ENCODE measurements around the gene MYCBP.

Gene MYCBP

DNA sequence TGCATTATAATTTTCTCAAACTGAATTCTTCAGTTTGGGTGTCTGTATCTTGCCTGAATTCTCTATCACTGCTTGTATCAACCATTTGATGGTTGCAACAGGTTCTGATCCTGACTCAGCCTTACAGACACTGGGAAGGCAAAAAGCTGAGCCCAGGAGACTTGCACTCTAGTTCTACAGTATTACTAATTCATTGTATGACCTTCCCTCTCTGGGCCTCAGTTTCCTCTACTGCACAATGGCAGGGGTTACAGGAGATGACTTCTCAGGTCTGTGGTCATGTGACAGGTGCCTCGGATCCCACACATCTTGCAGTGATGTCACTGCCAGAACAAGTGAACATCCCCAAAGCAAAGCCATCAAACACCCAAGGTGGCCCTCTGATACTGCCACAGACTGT is 52.3 kb downstream of the MYCBP start:
- DNase-seq (ENCODE audit: low read depth): no peak

GRCh38 chr1:38819516-38819915 is 53.6 kb downstream of the MYCBP start:
- DNase-seq (ENCODE audit: low read depth): no peak

GRCh38 chr1:38819040-38819439 is 54.1 kb downstream of the MYCBP start:
- DNase-seq (ENCODE audit: low read depth): no peak

DNA sequence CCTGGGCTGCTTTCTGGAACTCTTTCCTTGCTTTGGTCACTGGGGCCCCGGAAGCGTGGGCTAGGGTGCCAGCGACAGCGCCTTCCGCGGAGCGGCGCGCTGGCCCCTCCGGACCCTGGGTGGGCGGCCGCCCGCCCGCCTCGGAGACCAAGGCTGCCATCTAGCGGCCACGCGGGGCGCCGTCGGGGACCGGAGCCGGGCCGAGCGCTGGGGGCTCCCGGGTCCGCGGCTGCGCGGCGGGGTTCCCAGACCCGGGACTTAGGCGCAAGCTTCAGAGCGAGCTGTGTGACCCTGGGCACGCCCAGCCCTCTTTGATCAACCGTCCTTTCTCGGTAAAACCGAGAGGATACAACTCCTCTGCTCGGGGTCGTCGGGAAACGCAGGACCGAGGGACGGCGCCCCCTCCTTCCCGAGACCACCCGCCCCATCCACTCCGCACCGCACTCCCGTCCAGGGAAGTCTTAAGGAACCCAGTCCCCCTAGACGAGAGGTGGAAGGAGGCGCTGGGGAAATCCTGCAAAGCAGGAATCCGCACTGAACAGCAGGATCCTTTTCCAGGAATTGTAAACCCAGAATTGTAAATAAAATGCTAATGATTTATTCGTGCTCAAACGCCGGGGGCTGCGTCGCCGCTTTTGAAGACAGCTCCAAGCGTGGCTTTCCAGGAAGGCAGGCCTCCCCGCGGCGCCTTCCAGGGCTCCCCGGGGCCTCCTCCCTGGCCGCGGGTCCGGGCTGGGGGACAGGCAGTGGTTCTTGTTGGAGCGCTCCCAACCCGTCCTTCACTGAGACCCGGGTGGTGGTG is 54.8 kb downstream of the MYCBP start:
- peak; percentile 24 for DNase-seq (ENCODE audit: low read depth)

GRCh38 chr1:38817267-38818174 is 55.6 kb downstream of the MYCBP start:
- DNase-seq (ENCODE audit: low read depth): no peak

- no peak for DNase-seq (ENCODE audit: low read depth)
These were observed 57.1 kb downstream of the MYCBP start for GRCh38 chr1:38815903-38816627.

DNA sequence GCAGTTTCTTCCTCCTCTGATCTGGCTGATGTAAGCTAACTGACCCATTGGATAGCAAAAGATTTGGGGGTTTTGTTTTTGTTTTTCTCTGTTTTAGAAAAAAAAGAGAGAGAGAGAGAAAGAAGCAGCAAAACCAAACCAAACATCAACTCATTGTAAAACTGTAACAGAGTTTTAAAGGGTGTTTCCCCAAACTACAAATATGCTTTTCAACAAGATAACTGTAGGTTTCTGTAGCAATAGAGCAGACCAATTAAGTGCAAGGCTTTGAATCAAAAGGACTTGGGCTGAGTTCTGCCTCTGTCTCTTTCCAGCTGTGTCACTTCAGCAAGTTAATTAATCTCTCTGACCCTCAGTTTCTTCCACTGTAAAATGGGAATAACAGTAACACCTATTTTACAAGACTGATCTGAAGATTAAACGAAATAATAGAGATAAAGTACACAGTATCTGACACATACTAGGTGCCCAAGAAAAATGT is 58.1 kb downstream of the MYCBP start:
- DNase-seq (ENCODE audit: low read depth): no peak

- no peak for DNase-seq (ENCODE audit: low read depth)
These were observed 58.6 kb downstream of the MYCBP start for GRCh38 chr1:38814444-38814983.

DNA sequence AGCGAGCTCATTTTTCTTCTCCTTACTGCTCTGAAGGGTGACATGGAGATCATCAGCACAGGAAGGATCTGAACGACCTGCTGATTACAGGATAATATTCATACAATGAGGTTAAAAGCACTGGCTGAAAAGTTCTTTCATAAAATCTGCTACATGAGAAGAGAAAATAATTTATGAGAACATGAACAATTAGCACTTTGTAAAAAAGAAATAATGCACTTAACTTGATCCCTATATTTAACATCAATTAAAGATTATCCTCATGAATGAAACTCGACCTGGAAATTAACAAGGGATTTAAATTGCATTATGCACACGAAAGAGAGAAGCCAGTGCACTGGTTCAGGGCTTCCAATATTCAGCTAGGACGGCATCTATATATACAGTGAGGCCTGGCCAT is 60.2 kb downstream of the MYCBP start:
- DNase-seq (ENCODE audit: low read depth): no peak

Data from activated T-helper 9 cell treated with anti-CD3 and anti-CD28 coated beads, Interleukin-2, amount 50 U/mL, for 16 hours (primary cell).